Caco-2 (cell line): ENCODE data around the gene THAP11. TPM values are rescaled to one million over a fixed set of nuclear protein-coding genes. Genes with fewer than 3 reads are reported as not detected.
A peak's percentile ranks its signal among the peaks of the same experiment; 100 is the strongest.
"Not testable (repeated sequence)": the region's sequence is repeated elsewhere in the genome, so short reads cannot be mapped to it uniquely, and the experiment has no call there.

Experiments used
- BruUV-seq: library from RNA; stranded (reverse); fragments of 400-500 nt; replicated peaks from 2 replicates; lab custom pipeline; 2021; lab: Mats Ljungman, UMichigan
- CTCF ChIA-PET: fragments of 300-600 bp; sonication (Branson Sonifier 250); formaldehyde crosslinking; loops from one replicate; lab custom pipeline; 2022; ENCODE audit warnings: antibody characterized with exemption; lab: Charles Lee
- POLR2A ChIA-PET: fragments of 300-600 bp; sonication (Branson Sonifier 250); formaldehyde crosslinking; loops from one replicate; lab custom pipeline; 2022; ENCODE audit warnings: antibody characterized with exemption; lab: Charles Lee
- DNase-seq, 2 experiments: peaks; one replicate each; pipeline versions ENCODE4 v3.0.0 to v3.0.0-alpha.2; 2020 to 2022
- H3K27me3 ChIP-seq: replicated peaks from 2 replicates; pipeline ENCODE4 v1.6.0; 2011; ENCODE audit warnings: low read length; ENCODE audit not compliant: control insufficient read depth, insufficient read depth
- H3K36me3 ChIP-seq: 2 replicates; pipeline ENCODE4 v1.5.1; 2011; ENCODE audit warnings: low read length; ENCODE audit not compliant: control insufficient read depth, insufficient read depth
- H3K4me1 ChIP-seq: fragments of 250-450 bp; sonication (Bioruptor Pico); 2 replicates; pipeline ENCODE4 v1.5.1; 2020; ENCODE audit warnings: mild to moderate bottlenecking
- H3K4me3 ChIP-seq: 2 replicates; pipeline ENCODE4 v1.5.1; 2011; ENCODE audit warnings: low read depth, mild to moderate bottlenecking, control low read depth, low read length
- H3K9me3 ChIP-seq: fragments of 250-450 bp; sonication (Bioruptor Pico); 2 replicates; pipeline ENCODE4 v1.5.1; 2020; ENCODE audit warnings: mild to moderate bottlenecking, moderate library complexity
- H3K27ac Mint-ChIP-seq: one replicate; pipeline ENCODE4 v1.8.0; 2022; ENCODE audit warnings: mixed read lengths; ENCODE audit not compliant: unreplicated experiment
- H3K27me3 Mint-ChIP-seq: one replicate; pipeline ENCODE4 v1.8.0; 2022; ENCODE audit warnings: mixed read lengths; ENCODE audit not compliant: insufficient read depth, unreplicated experiment
- H3K36me3 Mint-ChIP-seq: one replicate; pipeline ENCODE4 v1.8.0; 2022; ENCODE audit warnings: mild to moderate bottlenecking, mixed read lengths; ENCODE audit not compliant: insufficient read depth, unreplicated experiment
- H3K4me1 Mint-ChIP-seq: one replicate; pipeline ENCODE4 v1.8.0; 2022; ENCODE audit warnings: low read depth, mixed read lengths; ENCODE audit not compliant: unreplicated experiment
- H3K4me3 Mint-ChIP-seq: one replicate; pipeline ENCODE4 v1.8.0; 2022; ENCODE audit warnings: mild to moderate bottlenecking, moderate library complexity, mixed read lengths; ENCODE audit not compliant: unreplicated experiment
- H3K9me3 Mint-ChIP-seq: one replicate; pipeline ENCODE4 v1.8.0; 2022; ENCODE audit warnings: mixed read lengths; ENCODE audit not compliant: unreplicated experiment
- intact Hi-C: fragments of 100-400 bp; cut with micrococcal nuclease; formaldehyde crosslinking; loops from one replicate; pipeline ENCODE4 v1.10.0; 2022; ENCODE audit not compliant: unreplicated experiment
- total RNA-seq: library from RNA; stranded (reverse); gene quantifications from 2 replicates; pipeline ENCODE4 v1.2.3, GENCODE V29; 2022
- TF ChIP-seq, protein P1 (sequence below), 2 experiments: fragments of 200-600 bp in 1 of 2; IDR thresholded peaks; 1 replicate in 1 of 2; 2 replicates in 1 of 2; pipeline versions ENCODE4 v1.5.1 to v1.8.0; 2011 to 2022; ENCODE audit warnings: antibody characterized with exemption in 1 of 2, control low read depth in 1 of 2, inconsistent platforms in 1 of 2, low read depth in 1 of 2, low read length in 1 of 2, mild to moderate bottlenecking in 1 of 2, moderate library complexity in 1 of 2; ENCODE audit not compliant: insufficient read depth in 1 of 2, severe bottlenecking in 1 of 2, unreplicated experiment in 1 of 2

THAP11 gene
- total RNA-seq, 1 experiment from 2014 or later: 46.8 TPM

DNA sequence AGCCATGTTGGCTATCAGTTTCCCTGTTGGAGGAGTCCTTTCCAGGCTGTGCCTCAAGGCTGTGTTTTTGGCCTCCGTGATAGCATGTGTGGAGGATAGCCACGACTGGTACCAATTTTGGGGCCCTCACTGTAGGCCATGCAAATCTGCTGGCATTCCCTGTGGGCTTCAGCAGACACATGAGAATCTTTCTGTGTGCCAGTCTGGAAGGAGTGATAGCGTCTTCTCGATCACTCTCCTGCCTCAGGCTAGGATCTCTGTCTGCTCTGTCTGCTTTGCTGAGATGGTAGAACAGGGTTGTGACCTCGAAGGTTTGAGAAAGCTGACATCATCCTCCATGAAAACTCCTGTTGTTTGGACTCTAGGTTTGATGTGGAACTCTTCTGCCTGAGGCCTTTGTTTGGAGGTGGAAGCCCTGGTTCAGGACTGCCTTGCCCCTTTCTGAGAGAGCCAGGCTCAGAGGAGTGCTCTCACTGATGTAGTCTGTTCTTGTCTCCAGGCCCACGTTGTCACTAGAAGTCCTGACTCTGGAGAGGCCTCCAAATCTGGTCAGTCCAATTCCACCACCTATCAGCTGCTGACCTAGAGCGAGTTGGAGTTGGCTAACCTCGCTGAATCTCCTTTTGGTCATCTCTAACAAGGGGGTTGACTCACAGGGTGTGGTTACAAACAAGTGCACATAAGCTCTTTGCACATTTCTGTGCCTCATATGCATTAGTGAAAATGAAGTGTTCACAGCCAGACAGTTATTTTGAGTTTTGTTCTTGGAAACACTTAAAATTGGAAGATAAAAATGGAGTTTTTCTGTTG is 18.7 kb downstream of the THAP11 start:
- Mint-ChIP-seq H3K9me3 (no peaks in the 10 kb centered on the region), H3K27me3 (no peaks in the 10 kb centered on the region), H3K4me3 (no peak overlapping the region), H3K27ac (no peak overlapping the region), H3K4me1 (peaks cover 21% of the 10 kb centered on the region), H3K36me3 (peaks cover 88% of the 10 kb centered on the region)
- CTCF ChIA-PET: no interaction called here
- no TSS peak for BruUV-seq
- Histone ChIP-seq H3K4me1 (peaks cover 21% of the 10 kb centered on the region), H3K9me3 (no peaks in the 10 kb centered on the region), H3K27me3 (no peaks in the 10 kb centered on the region), H3K36me3 (peaks cover 4% of the 10 kb centered on the region; the same call in 1 of the 2 replicates), H3K4me3 (no peak overlapping the region)
- TF ChIP-seq, protein P1, sequence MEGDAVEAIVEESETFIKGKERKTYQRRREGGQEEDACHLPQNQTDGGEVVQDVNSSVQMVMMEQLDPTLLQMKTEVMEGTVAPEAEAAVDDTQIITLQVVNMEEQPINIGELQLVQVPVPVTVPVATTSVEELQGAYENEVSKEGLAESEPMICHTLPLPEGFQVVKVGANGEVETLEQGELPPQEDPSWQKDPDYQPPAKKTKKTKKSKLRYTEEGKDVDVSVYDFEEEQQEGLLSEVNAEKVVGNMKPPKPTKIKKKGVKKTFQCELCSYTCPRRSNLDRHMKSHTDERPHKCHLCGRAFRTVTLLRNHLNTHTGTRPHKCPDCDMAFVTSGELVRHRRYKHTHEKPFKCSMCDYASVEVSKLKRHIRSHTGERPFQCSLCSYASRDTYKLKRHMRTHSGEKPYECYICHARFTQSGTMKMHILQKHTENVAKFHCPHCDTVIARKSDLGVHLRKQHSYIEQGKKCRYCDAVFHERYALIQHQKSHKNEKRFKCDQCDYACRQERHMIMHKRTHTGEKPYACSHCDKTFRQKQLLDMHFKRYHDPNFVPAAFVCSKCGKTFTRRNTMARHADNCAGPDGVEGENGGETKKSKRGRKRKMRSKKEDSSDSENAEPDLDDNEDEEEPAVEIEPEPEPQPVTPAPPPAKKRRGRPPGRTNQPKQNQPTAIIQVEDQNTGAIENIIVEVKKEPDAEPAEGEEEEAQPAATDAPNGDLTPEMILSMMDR (IDR thresholded peaks at IDR 0.05; ENCODE audit: insufficient read depth in 1 of 2, low read depth in 1 of 2, low read length in 1 of 2, severe bottlenecking in 1 of 2, unreplicated experiment in 1 of 2): no peak
- intact Hi-C loops: no loop called here
- POLR2A ChIA-PET: no interaction called here
- DNase-seq: no peak

DNA sequence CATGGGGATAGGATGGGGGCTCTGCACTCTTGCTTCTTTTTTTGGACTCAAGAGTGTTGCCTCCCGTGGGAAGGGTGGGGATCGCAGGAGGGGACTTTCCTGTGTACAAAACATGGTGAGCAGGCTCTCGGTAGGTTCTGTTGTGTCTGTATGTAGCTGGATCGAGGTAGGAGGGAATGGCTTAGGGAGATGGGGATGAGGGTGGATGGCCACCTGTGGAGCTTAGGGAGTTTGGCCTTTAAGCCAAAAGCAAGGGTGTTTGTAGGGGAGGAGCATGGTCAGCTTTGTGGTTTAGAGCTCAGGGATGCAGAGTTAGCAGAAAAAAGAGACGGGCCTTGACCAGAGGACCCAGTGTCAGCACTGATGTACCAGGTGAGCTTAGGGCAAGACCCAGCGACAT is 19.8 kb downstream of the THAP11 start:
- TF ChIP-seq, protein P1 (IDR thresholded peaks at IDR 0.05; ENCODE audit: insufficient read depth in 1 of 2, low read depth in 1 of 2, low read length in 1 of 2, severe bottlenecking in 1 of 2, unreplicated experiment in 1 of 2): no peak
- H3K27me3 Mint-ChIP-seq: no peaks in the 10 kb centered on the region
- no peaks in the 10 kb centered on the region for H3K9me3 ChIP-seq
- intact Hi-C loops: no loop called here
- peaks cover 16% of the 10 kb centered on the region for H3K4me1 ChIP-seq
- ChIA-PET POLR2A (interaction anchor here (0.9 kb wide), 1 partner anchor 16 kb away, joined by 3 read pairs; no protein-coding TSS in a partner anchor), CTCF (interaction anchor here (0.6 to 1.1 kb wide), 2 partner anchors 173 to 341 kb away, joined by 3 to 4 read pairs; no protein-coding TSS in a partner anchor)
- no peak overlapping the region for H3K4me3 ChIP-seq
- H3K4me3 Mint-ChIP-seq: no peak overlapping the region
- DNase-seq: no peak
- no TSS peak for BruUV-seq
- no peaks in the 10 kb centered on the region for H3K9me3 Mint-ChIP-seq
- H3K4me1 Mint-ChIP-seq: peaks cover 19% of the 10 kb centered on the region
- no peaks in the 10 kb centered on the region for H3K27me3 ChIP-seq
- H3K27ac Mint-ChIP-seq: peak overlapping the region; percentile 8
- peaks cover 95% of the 10 kb centered on the region for H3K36me3 Mint-ChIP-seq
- H3K36me3 ChIP-seq: peaks cover 4% of the 10 kb centered on the region; the same call in 1 of the 2 replicates

DNA sequence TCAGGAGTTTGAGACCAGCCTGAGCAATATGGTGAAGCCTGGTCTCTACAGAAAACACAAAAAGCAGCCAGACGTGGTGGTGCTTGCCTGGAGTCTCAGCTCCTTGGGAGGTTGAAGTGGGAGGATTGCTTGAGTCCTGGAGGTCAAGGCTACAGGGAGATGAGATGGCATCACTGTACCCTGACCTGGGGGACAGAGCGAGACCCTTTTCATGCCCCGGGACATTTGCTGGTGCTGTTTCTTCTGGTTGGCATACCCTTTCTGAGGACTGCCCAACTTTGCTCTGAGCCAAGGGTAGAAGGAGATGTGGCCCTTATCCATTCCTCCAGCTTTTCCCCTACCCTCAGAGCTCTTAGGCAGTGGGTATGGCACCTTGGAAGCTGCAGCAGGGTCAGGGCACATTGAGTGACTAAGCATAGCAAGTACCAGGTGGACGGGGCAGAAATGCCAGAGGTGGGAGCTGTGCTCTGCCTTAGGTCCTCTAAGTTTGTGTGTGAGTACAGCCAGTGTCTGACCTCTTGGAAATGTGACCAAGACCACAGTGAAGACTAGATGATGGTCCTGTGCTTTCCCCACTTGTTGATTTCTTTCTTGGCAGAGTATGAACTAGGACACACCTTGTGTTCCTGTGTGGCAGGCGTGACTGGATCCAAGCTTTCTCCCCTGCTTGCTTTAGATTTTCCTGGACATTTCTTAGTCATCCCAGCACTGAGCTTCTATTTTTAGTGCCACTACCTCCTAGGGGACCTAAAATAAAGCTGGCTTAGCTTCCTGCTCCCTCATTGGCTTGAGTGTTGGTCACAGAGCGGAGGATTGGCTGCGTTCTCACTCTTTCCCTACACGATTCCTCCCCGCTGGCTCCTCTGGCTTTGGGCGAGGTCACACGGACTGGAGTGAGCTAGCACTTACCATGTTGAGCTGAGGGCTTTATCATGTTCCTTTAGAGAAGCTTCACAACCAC is 20.8 kb downstream of the THAP11 start:
- BruUV-seq: no TSS peak
- H3K4me3 Mint-ChIP-seq: no peak overlapping the region
- CTCF ChIA-PET: interaction anchor here (1.0 to 1.2 kb wide), 4 partner anchors 17 to 342 kb away, joined by 4 to 9 read pairs (median 4); no protein-coding TSS in a partner anchor
- peaks cover 4% of the 10 kb centered on the region; the same call in 1 of the 2 replicates for H3K36me3 ChIP-seq
- TF ChIP-seq, protein P1 (IDR thresholded peaks at IDR 0.05; ENCODE audit: insufficient read depth in 1 of 2, low read depth in 1 of 2, low read length in 1 of 2, severe bottlenecking in 1 of 2, unreplicated experiment in 1 of 2): no peak
- no peaks in the 10 kb centered on the region for H3K9me3 Mint-ChIP-seq
- no peaks in the 10 kb centered on the region for H3K27me3 Mint-ChIP-seq
- peaks cover 5% of the 10 kb centered on the region for H3K4me1 ChIP-seq
- H3K9me3 ChIP-seq: no peaks in the 10 kb centered on the region
- peaks cover 94% of the 10 kb centered on the region for H3K36me3 Mint-ChIP-seq
- intact Hi-C loops: no loop called here
- DNase-seq: no peak
- H3K4me3 ChIP-seq: no peak overlapping the region
- H3K4me1 Mint-ChIP-seq: peaks cover 8% of the 10 kb centered on the region
- H3K27me3 ChIP-seq: no peaks in the 10 kb centered on the region
- H3K27ac Mint-ChIP-seq: peak overlapping the region; percentile 8
- POLR2A ChIA-PET: interaction anchor here (0.8 kb wide), 1 partner anchor 17 kb away, joined by 4 read pairs; the partner anchor contains the start of gene NUTF2

DNA sequence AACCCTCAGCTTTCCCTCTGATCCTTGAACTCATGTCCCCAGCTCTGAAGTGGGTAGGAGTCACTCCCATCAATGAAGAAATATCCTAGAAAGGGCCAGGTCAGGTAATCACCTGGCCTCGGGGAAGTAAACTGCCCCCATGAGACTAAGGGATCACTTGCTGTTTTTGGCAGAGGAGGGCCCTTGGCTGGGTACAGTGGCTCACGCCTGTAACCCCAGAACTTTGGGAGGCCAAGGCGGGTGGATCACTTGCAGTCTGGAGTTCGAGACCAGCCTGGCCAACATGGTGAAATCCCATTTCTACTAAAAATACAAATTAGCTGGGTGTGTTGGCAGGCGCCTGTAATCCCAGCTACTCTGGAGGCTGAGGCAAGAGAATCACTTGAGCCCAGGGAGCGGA is 21.9 kb downstream of the THAP11 start:
- not testable (repeated sequence) for H3K4me1 ChIP-seq, H3K36me3 ChIP-seq, DNase-seq, H3K27ac Mint-ChIP-seq, H3K4me3 ChIP-seq, H3K27me3 ChIP-seq, H3K27me3 Mint-ChIP-seq, BruUV-seq, H3K4me1 Mint-ChIP-seq, H3K9me3 ChIP-seq, H3K4me3 Mint-ChIP-seq, H3K9me3 Mint-ChIP-seq
- intact Hi-C loops: loop anchor here (2.0 kb wide), 1 partner anchor 17 kb away; the partner anchor contains the start of genes CENPT and NUTF2
- POLR2A ChIA-PET: interaction anchor here (0.8 kb wide), 1 partner anchor 18 kb away, joined by 4 read pairs; the partner anchor contains the start of gene NUTF2
- H3K36me3 Mint-ChIP-seq: peaks cover 92% of the 10 kb centered on the region
- CTCF ChIA-PET: interaction anchor here (1.0 to 1.3 kb wide), 3 partner anchors 18 to 343 kb away, joined by 4 to 9 read pairs (median 5); no protein-coding TSS in a partner anchor
